Measurements from ENCODE around the gene LRRC63. TPM values are rescaled to one million over a fixed set of nuclear protein-coding genes. Genes with fewer than 3 reads are reported as not detected.
"Not testable (repeated sequence)": the region's sequence is repeated elsewhere in the genome, so short reads cannot be mapped to it uniquely, and the experiment has no call there.

LRRC63 gene
- total and polyA plus RNA-seq, 9 of the 15 experiments (the other 6 are each of a cell fraction or from before 2014, with no cell fraction given) = 0.07 to 0.41 (median 0.24) TPM; not detected in 1

GRCh38 chr13:46283912-46284824 is 72.4 kb downstream of the LRRC63 start (continued):
- peak; percentile 37 for TF ChIP-seq MGA (IDR thresholded peaks at IDR 0.05)
- not testable (repeated sequence) for TF ChIP-seq ID3, CEBPG (CRISPR knock-in tag; IDR thresholded peaks at IDR 0.05)
- TF ChIP-seq ID3 (tag; IDR thresholded peaks at IDR 0.05) = peak; percentile 57; the same call in 1 of the 2 replicates
- TF ChIP-seq ZNF583 (CRISPR knock-in tag; IDR thresholded peaks at IDR 0.05) = 0 out of 2 replicates have a peak, but pooled peaks have one; percentile 29
- TF ChIP-seq CEBPG (tag; conservative IDR thresholded peaks at IDR 0.05 in 1 of 2, IDR thresholded peaks at IDR 0.05 in 1 of 2) = peak in 1 of 2 experiments; percentile 33; a peak in 1 of 4 replicates
- peak; percentile 54; the same call in 1 of the 2 replicates for TF ChIP-seq NFIC (IDR thresholded peaks at IDR 0.05)
- 0 out of 2 replicates have a peak, but pooled peaks have one; percentile 60 for TF ChIP-seq CUX1 (CRISPR knock-in tag; IDR thresholded peaks at IDR 0.05)

All from K562 (cell line).